ENCODE results near the gene SORCS1. TPM values are rescaled to one million over a fixed set of nuclear protein-coding genes. Genes with fewer than 3 reads are reported as not detected.

The SORCS1 gene
- polyA plus RNA-seq, 3 donors = 0.09 TPM; not detected in 2

- intact Hi-C loops (cut with micrococcal nuclease) = loop anchor here (5.0 to 10.0 kb wide), 3 partner anchors 1106 to 1836 kb away; no protein-coding TSS in a partner anchor
These were observed 456.0 kb downstream of the SORCS1 start for GRCh38 chr10:106708506-106708905.

GRCh38 chr10:106707657-106708056, 456.8 kb downstream of the SORCS1 start:
- Histone ChIP-seq H3K4me1 (ENCODE audit: control insufficient read depth in 1 of 2, insufficient read depth in 2 of 2, low read length in 2 of 2) (no peaks in the 10 kb centered on the region), H3K27ac (ENCODE audit: low read depth in 1 of 2, low read length in 2 of 2) (no peak overlapping the region), H3K36me3 (replicated peaks in 1 of 2; ENCODE audit: control insufficient read depth in 1 of 2, insufficient read depth in 2 of 2, low read length in 2 of 2) (no peaks in the 10 kb centered on the region), H3K4me3 (replicated peaks in 1 of 3; ENCODE audit: low read depth in 2 of 3, low read length in 3 of 3) (no peak overlapping the region), H3K27me3 (ENCODE audit: control insufficient read depth in 2 of 2, insufficient read depth in 2 of 2, low read length in 2 of 2) (no peaks in the 10 kb centered on the region), H3K9me3 (replicated peaks in 1 of 2; ENCODE audit: control insufficient read depth in 1 of 2, insufficient read depth in 1 of 2, low read length in 2 of 2) (no peaks in the 10 kb centered on the region), H3K9ac (ENCODE audit: insufficient read depth, low read length, poor library complexity, severe bottlenecking) (no peak overlapping the region), H2AFZ (ENCODE audit: insufficient read depth, low read depth, low read length, poor library complexity, severe bottlenecking) (no peak overlapping the region), H3K4me2 (replicated peaks; ENCODE audit: extremely low read depth, low read length, poor library complexity, severe bottlenecking) (no peak overlapping the region), H4K20me1 (ENCODE audit: insufficient read depth, low read length) (no peaks in the 10 kb centered on the region), H3K79me2 (ENCODE audit: insufficient read depth, low read length) (no peaks in the 10 kb centered on the region)
- H3K9me3 Mint-ChIP-seq = no peaks in the 10 kb centered on the region
- no peaks in the 10 kb centered on the region for H3K4me1 Mint-ChIP-seq
- H3K36me3 Mint-ChIP-seq = no peaks in the 10 kb centered on the region
- 60% methylated on average over 2 of the region's 3 CpGs for WGBS (ENCODE audit: insufficient coverage)
- H3K4me3 Mint-ChIP-seq = no peak overlapping the region
- no peak overlapping the region for H3K27ac Mint-ChIP-seq
- DNase-seq = no peak
- no peak for TF ChIP-seq CTCF (IDR thresholded peaks at IDR 0.05)
- intact Hi-C loops (cut with micrococcal nuclease) = loop anchor here (5.0 to 10.0 kb wide), 3 partner anchors 1107 to 1837 kb away; no protein-coding TSS in a partner anchor
- peaks cover 1 to 2% (median 1%) of the 10 kb centered on the region in 3 donors for H3K27me3 Mint-ChIP-seq (ENCODE audit: low read depth in 3 of 3)

More at GRCh38 chr10:106708506-106708905, 456.0 kb downstream of the SORCS1 start:
- WGBS (ENCODE audit: insufficient coverage) = 80% methylated on average over 2 of the region's 2 CpGs
- Histone ChIP-seq H3K4me2 (replicated peaks; ENCODE audit: extremely low read depth, low read length, poor library complexity, severe bottlenecking) (no peak overlapping the region), H3K4me1 (ENCODE audit: control insufficient read depth in 1 of 2, insufficient read depth in 2 of 2, low read length in 2 of 2) (no peaks in the 10 kb centered on the region), H3K27ac (ENCODE audit: low read depth in 1 of 2, low read length in 2 of 2) (no peak overlapping the region), H2AFZ (ENCODE audit: insufficient read depth, low read depth, low read length, poor library complexity, severe bottlenecking) (no peak overlapping the region), H3K4me3 (replicated peaks in 1 of 3; ENCODE audit: low read depth in 2 of 3, low read length in 3 of 3) (no peak overlapping the region), H3K27me3 (ENCODE audit: control insufficient read depth in 2 of 2, insufficient read depth in 2 of 2, low read length in 2 of 2) (no peaks in the 10 kb centered on the region), H3K79me2 (ENCODE audit: insufficient read depth, low read length) (no peaks in the 10 kb centered on the region), H4K20me1 (ENCODE audit: insufficient read depth, low read length) (no peaks in the 10 kb centered on the region), H3K9me3 (replicated peaks in 1 of 2; ENCODE audit: control insufficient read depth in 1 of 2, insufficient read depth in 1 of 2, low read length in 2 of 2) (no peaks in the 10 kb centered on the region), H3K36me3 (replicated peaks in 1 of 2; ENCODE audit: control insufficient read depth in 1 of 2, insufficient read depth in 2 of 2, low read length in 2 of 2) (no peaks in the 10 kb centered on the region), H3K9ac (ENCODE audit: insufficient read depth, low read length, poor library complexity, severe bottlenecking) (no peak overlapping the region)
- Mint-ChIP-seq H3K4me1 (no peaks in the 10 kb centered on the region), H3K9me3 (no peaks in the 10 kb centered on the region), H3K36me3 (no peaks in the 10 kb centered on the region), H3K27ac (no peak overlapping the region), H3K27me3 (ENCODE audit: low read depth in 3 of 3) (peaks cover 1 to 2% (median 1%) of the 10 kb centered on the region in 3 donors), H3K4me3 (no peak overlapping the region)
- no peak for TF ChIP-seq CTCF (IDR thresholded peaks at IDR 0.05)
- no peak for DNase-seq

All from CD14-positive monocyte (primary cell).